Measurements from ENCODE around the gene COL20A1. TPM values are rescaled to one million over a fixed set of nuclear protein-coding genes. Genes with fewer than 3 reads are reported as not detected.

The COL20A1 gene
- polyA plus RNA-seq, 4 donors = 0.67 to 0.97 (median 0.78) TPM

- no peak for DNase-seq (ENCODE audit: low read depth in 4 of 4, low spot score in 3 of 4)
Measured at GRCh38 chr20:63344616-63345327, 51.8 kb downstream of the COL20A1 start.

GRCh38 chr20:63345328-63346100 is 52.5 kb downstream of the COL20A1 start:
- DNase-seq (ENCODE audit: low read depth in 4 of 4, low spot score in 3 of 4) = no peak

- DNase-seq (ENCODE audit: low read depth in 4 of 4, low spot score in 3 of 4) = no peak
Measured at GRCh38 chr20:63346131-63347080, 53.4 kb downstream of the COL20A1 start.

GRCh38 chr20:63347081-63347741 is 54.2 kb downstream of the COL20A1 start:
- no peak for DNase-seq (ENCODE audit: low read depth in 4 of 4, low spot score in 3 of 4)

- no peak for DNase-seq (ENCODE audit: low read depth in 4 of 4, low spot score in 3 of 4)
Measured at GRCh38 chr20:63347950-63348827, 55.2 kb downstream of the COL20A1 start.

GRCh38 chr20:63348828-63349515 is 56.0 kb downstream of the COL20A1 start:
- DNase-seq (ENCODE audit: low read depth in 4 of 4, low spot score in 3 of 4) = no peak

- DNase-seq (ENCODE audit: low read depth in 4 of 4, low spot score in 3 of 4) = no peak
Measured at GRCh38 chr20:63349516-63349895, 56.5 kb downstream of the COL20A1 start.

- no peak for DNase-seq (ENCODE audit: low read depth in 4 of 4, low spot score in 3 of 4)
Measured at GRCh38 chr20:63350196-63350595, 57.2 kb downstream of the COL20A1 start.

GRCh38 chr20:63350597-63351325 is 57.8 kb downstream of the COL20A1 start:
- DNase-seq (ENCODE audit: low read depth in 4 of 4, low spot score in 3 of 4) = no peak

- no peak for DNase-seq (ENCODE audit: low read depth in 4 of 4, low spot score in 3 of 4)
Measured at GRCh38 chr20:63351326-63351700, 58.3 kb downstream of the COL20A1 start.

- no peak for DNase-seq (ENCODE audit: low read depth in 4 of 4, low spot score in 3 of 4)
Measured at GRCh38 chr20:63351811-63352591, 59.0 kb downstream of the COL20A1 start.

- no peak for DNase-seq (ENCODE audit: low read depth in 4 of 4, low spot score in 3 of 4)
Measured at GRCh38 chr20:63352811-63353221, 59.8 kb downstream of the COL20A1 start.

- no peak for DNase-seq (ENCODE audit: low read depth in 4 of 4, low spot score in 3 of 4)
Measured at GRCh38 chr20:63354636-63355350, 61.8 kb downstream of the COL20A1 start.

- no peak for DNase-seq (ENCODE audit: low read depth in 4 of 4, low spot score in 3 of 4)
Measured at GRCh38 chr20:63355781-63356295, 62.9 kb downstream of the COL20A1 start.

GRCh38 chr20:63356511-63356910 is 63.5 kb downstream of the COL20A1 start:
- DNase-seq (ENCODE audit: low read depth in 4 of 4, low spot score in 3 of 4) = no peak
